OCI-LY7 (cell line): ENCODE measurements around the gene PPFIA2. TPM values are rescaled to one million over a fixed set of nuclear protein-coding genes. Genes with fewer than 3 reads are reported as not detected.

Source experiments
- BruUV-seq: library from RNA; stranded (reverse); fragments of 400-500 nt; replicated peaks from 2 replicates; lab custom pipeline; 2021; lab: Mats Ljungman, UMichigan
- CTCF ChIA-PET: fragments of 300-600 bp; sonication (Branson Sonifier 250); formaldehyde crosslinking; loops from one replicate; lab custom pipeline; 2022; ENCODE audit warnings: antibody characterized with exemption; ENCODE audit not compliant: unreplicated experiment; lab: Charles Lee
- POLR2A ChIA-PET: fragments of 300-600 bp; sonication (Branson Sonifier 250); formaldehyde crosslinking; loops from one replicate; lab custom pipeline; 2022; ENCODE audit warnings: antibody characterized with exemption; lab: Charles Lee
- DNase-seq: peaks from one replicate; pipeline ENCODE4 v3.0.0-alpha.2; 2015; ENCODE audit warnings: low spot score
- H2AFZ ChIP-seq: fragments of 200-600 bp; sonication (generic), shearing (Covaris generic); 2 replicates; pipeline ENCODE4 v1.6.1; 2014; ENCODE audit warnings: mild to moderate bottlenecking, antibody characterized with exemption, low read length, moderate library complexity
- H3K27ac ChIP-seq: fragments of 200-600 bp; sonication (generic); 2 replicates; pipeline ENCODE4 v1.5.1; 2014; ENCODE audit warnings: mixed run types, low read depth, mild to moderate bottlenecking, moderate library complexity, low read length, inconsistent platforms; ENCODE audit not compliant: poor library complexity, severe bottlenecking
- H3K36me3 ChIP-seq: fragments of 200-600 bp; sonication (generic); 2 replicates; pipeline ENCODE4 v1.6.1; 2014; ENCODE audit warnings: mild to moderate bottlenecking, antibody characterized with exemption, low read length, moderate library complexity, mixed read lengths; ENCODE audit not compliant: insufficient read depth
- H3K4me1 ChIP-seq: fragments of 200-600 bp; sonication (generic); 2 replicates; pipeline ENCODE4 v1.5.1; 2014; ENCODE audit warnings: mild to moderate bottlenecking, low read length; ENCODE audit not compliant: insufficient read depth, poor library complexity, severe bottlenecking
- H3K4me2 ChIP-seq: fragments of 200-600 bp; sonication (generic); 2 replicates; pipeline ENCODE4 v1.6.1; 2014; ENCODE audit warnings: mild to moderate bottlenecking, low read length
- H3K4me3 ChIP-seq: fragments of 200-600 bp; sonication (generic); 2 replicates; pipeline ENCODE4 v1.5.1; 2014; ENCODE audit warnings: mild to moderate bottlenecking, low read depth, low read length; ENCODE audit not compliant: poor library complexity, severe bottlenecking
- H3K79me2 ChIP-seq: fragments of 200-600 bp; sonication (generic); 2 replicates; pipeline ENCODE4 v1.6.1; 2016; ENCODE audit warnings: low read depth, mild to moderate bottlenecking, low read length, moderate library complexity, mixed read lengths; ENCODE audit not compliant: insufficient read depth
- H3K9me2 ChIP-seq: fragments of 200-600 bp; sonication (generic); 2 replicates; pipeline ENCODE4 v1.6.1; 2016; ENCODE audit warnings: mild to moderate bottlenecking, low read length, mixed read lengths; ENCODE audit not compliant: insufficient read depth
- H3K9me3 ChIP-seq: fragments of 200-600 bp; sonication (generic); 2 replicates; pipeline ENCODE4 v1.6.1; 2014; ENCODE audit warnings: mild to moderate bottlenecking, mixed run types, low read length, mixed read lengths
- H4K20me1 ChIP-seq: fragments of 200-600 bp; sonication (generic); 2 replicates; pipeline ENCODE4 v1.6.1; 2014; ENCODE audit warnings: mild to moderate bottlenecking, antibody characterized with exemption, low read length, moderate library complexity, mixed read lengths; ENCODE audit not compliant: insufficient read depth
- CTCF ChIP-seq: fragments of 200-600 bp; sonication (generic); conservative IDR thresholded peaks from 2 replicates; pipeline ENCODE4 v1.5.1; 2014; ENCODE audit warnings: mild to moderate bottlenecking, antibody characterized with exemption, low read length, moderate library complexity, mixed read lengths
- EZH2phosphoT487 ChIP-seq: fragments of 200-600 bp; sonication (generic); IDR thresholded peaks from 2 replicates; pipeline ENCODE4 v1.6.1; 2018; ENCODE audit warnings: low read depth, borderline replicate concordance, mild to moderate bottlenecking, mixed run types, antibody characterized with exemption, low read length, moderate library complexity, mixed read lengths
- intact Hi-C: fragments of 100-400 bp; cut with micrococcal nuclease; formaldehyde crosslinking; loops from one replicate; pipeline ENCODE4 v1.10.0; 2022; ENCODE audit not compliant: unreplicated experiment
- total RNA-seq, 2 experiments: library from RNA; depleted of rRNA in 1 of 2; stranded (reverse); fragments of >200 nt in 1 of 2; shearing (Covaris generic) in 1 of 2; gene quantifications; 2 replicates each; pipeline ENCODE4 v1.2.3, GENCODE V29; 2014 to 2022

The PPFIA2 gene
- total RNA-seq, 2 experiments from 2014 or later = not detected

- Histone ChIP-seq H2AFZ (no peak overlapping the region), H3K9me2 (no peaks in the 10 kb centered on the region), H3K27ac (no peak overlapping the region), H3K4me2 (no peak overlapping the region), H4K20me1 (no peaks in the 10 kb centered on the region), H3K4me1 (no peaks in the 10 kb centered on the region), H3K4me3 (no peak overlapping the region), H3K79me2 (no peaks in the 10 kb centered on the region), H3K9me3 (no peaks in the 10 kb centered on the region), H3K36me3 (no peaks in the 10 kb centered on the region)
- ChIA-PET POLR2A (no interaction called here), CTCF (no interaction called here)
- no peak for DNase-seq
- intact Hi-C loops = no loop called here
- no peak for TF ChIP-seq CTCF
- no peak for TF ChIP-seq EZH2phosphoT487
- BruUV-seq = no TSS peak
Observed at GRCh38 chr12:81492131-81492720, 266.9 kb downstream of the PPFIA2 start.

- Histone ChIP-seq H3K79me2 (no peaks in the 10 kb centered on the region), H4K20me1 (no peaks in the 10 kb centered on the region), H3K27ac (no peak overlapping the region), H3K4me1 (no peaks in the 10 kb centered on the region), H3K4me2 (no peak overlapping the region), H3K4me3 (no peak overlapping the region), H3K9me2 (no peaks in the 10 kb centered on the region), H3K9me3 (no peaks in the 10 kb centered on the region), H2AFZ (no peak overlapping the region), H3K36me3 (no peaks in the 10 kb centered on the region)
- ChIA-PET POLR2A (no interaction called here), CTCF (no interaction called here)
- intact Hi-C loops = no loop called here
- BruUV-seq = no TSS peak
- TF ChIP-seq CTCF = no peak
- no peak for TF ChIP-seq EZH2phosphoT487
- DNase-seq = no peak
Observed at GRCh38 chr12:81472934-81473333, 286.2 kb downstream of the PPFIA2 start.

- Histone ChIP-seq H3K36me3 (no peaks in the 10 kb centered on the region), H3K79me2 (no peaks in the 10 kb centered on the region), H3K9me3 (no peaks in the 10 kb centered on the region), H3K4me3 (no peak overlapping the region), H3K4me2 (no peak overlapping the region), H3K9me2 (no peaks in the 10 kb centered on the region), H2AFZ (no peak overlapping the region), H4K20me1 (no peaks in the 10 kb centered on the region), H3K27ac (no peak overlapping the region), H3K4me1 (no peaks in the 10 kb centered on the region)
- POLR2A ChIA-PET = no interaction called here
- no TSS peak for BruUV-seq
- intact Hi-C loops = no loop called here
- no peak for TF ChIP-seq EZH2phosphoT487
- no peak for TF ChIP-seq CTCF
- no peak for DNase-seq
- CTCF ChIA-PET = no interaction called here
Observed at GRCh38 chr12:81470923-81471322, 288.2 kb downstream of the PPFIA2 start.
